B cell (primary cell): Measurements from ENCODE around the gene C4BPA. TPM values are rescaled to one million over a fixed set of nuclear protein-coding genes. Genes with fewer than 3 reads are reported as not detected.

Experiments used
- ATAC-seq: fragments of 200-7000 bp; cut with Tn5 transposase; one replicate; pipeline ENCODE4 v1.10.0; 2021; ENCODE audit warnings: low read depth, mild to moderate bottlenecking, moderate number of reproducible peaks, moderate library complexity
- CTCF ChIA-PET: fragments of 350-600 bp; sonication (Branson Sonifier 250); formaldehyde crosslinking; loops from one replicate; lab custom pipeline; 2021; ENCODE audit warnings: antibody characterized with exemption, inconsistent platforms; lab: Charles Lee
- POLR2A ChIA-PET: fragments of 350-600 bp; sonication (Branson Sonifier 250); formaldehyde crosslinking; loops from one replicate; lab custom pipeline; 2021; ENCODE audit warnings: antibody characterized with exemption; lab: Charles Lee
- DNase-seq: peaks from one replicate; pipeline ENCODE4 v3.0.0; 2013
- H2AFZ ChIP-seq: 2 replicates; pipeline ENCODE4 v1.6.1; 2012; ENCODE audit warnings: mild to moderate bottlenecking, low read depth, low read length; ENCODE audit not compliant: insufficient read depth, poor library complexity, severe bottlenecking
- H3K27ac ChIP-seq, 2 donors: 1 replicate in 1 of 2; 2 replicates in 1 of 2; pipeline ENCODE4 v1.5.1; 2012 to 2013; ENCODE audit warnings: low read length in 2 of 2, mild to moderate bottlenecking in 2 of 2, moderate library complexity in 1 of 2
- H3K27me3 ChIP-seq, 4 experiments: fragments of 200-600 bp in 1 of 4; sonication (generic) in 1 of 4; replicated peaks in 1 of 4; 1 replicate in 2 of 4; 2 replicates in 2 of 4; pipeline versions ENCODE4 v1.6.1 to v1.7.0; 2013 to 2016; ENCODE audit warnings: low read length in 3 of 4, mild to moderate bottlenecking in 2 of 4, mixed read lengths in 1 of 4, moderate library complexity in 1 of 4; ENCODE audit not compliant: insufficient read depth in 4 of 4, control insufficient read depth in 3 of 4; ENCODE audit errors: control extremely low read depth in 1 of 4
- H3K36me3 ChIP-seq, 2 experiments: replicated peaks in 1 of 2; 1 replicate in 1 of 2; 2 replicates in 1 of 2; pipeline versions ENCODE4 v1.6.1 to v1.7.1; 2013; ENCODE audit warnings: low read length in 1 of 2; ENCODE audit not compliant: insufficient read depth in 2 of 2, control insufficient read depth in 1 of 2; ENCODE audit errors: control extremely low read depth in 1 of 2, extremely low read depth in 1 of 2
- H3K4me1 ChIP-seq, 2 donors: fragments of 200-600 bp in 1 of 2; sonication (generic) in 1 of 2; 1 replicate in 1 of 2; 2 replicates in 1 of 2; pipeline versions ENCODE4 v1.5.1 to v1.6.1; 2013 to 2017; ENCODE audit warnings: low read length in 2 of 2; ENCODE audit not compliant: control insufficient read depth in 2 of 2, insufficient read depth in 2 of 2
- H3K4me2 ChIP-seq: replicated peaks from 2 replicates; pipeline ENCODE3; 2012; ENCODE audit warnings: mild to moderate bottlenecking, low read depth, low read length; ENCODE audit not compliant: poor library complexity, severe bottlenecking
- H3K4me3 ChIP-seq, 5 experiments: fragments of 200-600 bp in 1 of 5; sonication (generic) in 1 of 5; 1 replicate in 3 of 5; 2 replicates in 2 of 5; pipeline versions ENCODE4 v1.5.1 to v1.7.0; 2011 to 2016; ENCODE audit warnings: low read length in 4 of 5, mild to moderate bottlenecking in 4 of 5, low read depth in 2 of 5, control low read depth in 1 of 5, moderate library complexity in 1 of 5; ENCODE audit not compliant: insufficient read depth in 1 of 5; ENCODE audit errors: control extremely low read depth in 1 of 5, extremely low read depth in 1 of 5
- H3K79me2 ChIP-seq: fragments of 200-600 bp; sonication (generic); one replicate; pipeline ENCODE4 v1.6.0; 2016; ENCODE audit warnings: low read length; ENCODE audit not compliant: control insufficient read depth, insufficient read depth
- H3K9ac ChIP-seq: fragments of 200-600 bp; sonication (generic); 2 replicates; pipeline ENCODE4 v1.6.1; 2017; ENCODE audit warnings: mild to moderate bottlenecking, low read length, moderate library complexity
- H3K9me3 ChIP-seq, 3 donors: one replicate each; pipeline versions ENCODE4 v1.6.1 to v1.7.1; 2013; ENCODE audit warnings: low read length in 2 of 3; ENCODE audit not compliant: control insufficient read depth in 2 of 3, insufficient read depth in 1 of 3; ENCODE audit errors: control extremely low read depth in 1 of 3
- H4K20me1 ChIP-seq: 2 replicates; pipeline ENCODE4 v1.6.0; 2012; ENCODE audit warnings: mild to moderate bottlenecking, low read length; ENCODE audit not compliant: insufficient read depth, control insufficient read depth, poor library complexity, severe bottlenecking
- H3K27ac Mint-ChIP-seq: one replicate; pipeline ENCODE4 v1.8.0; 2021; ENCODE audit warnings: mixed read lengths
- H3K27me3 Mint-ChIP-seq: one replicate; pipeline ENCODE4 v1.8.0; 2021; ENCODE audit warnings: mixed read lengths
- H3K4me1 Mint-ChIP-seq: one replicate; pipeline ENCODE4 v1.8.0; 2021; ENCODE audit warnings: mixed read lengths
- H3K4me3 Mint-ChIP-seq: one replicate; pipeline ENCODE4 v1.8.0; 2021; ENCODE audit warnings: mixed read lengths
- H3K9me3 Mint-ChIP-seq: one replicate; pipeline ENCODE4 v1.8.0; 2022; ENCODE audit warnings: mixed read lengths; ENCODE audit not compliant: insufficient read depth
- EZH2 ChIP-seq: IDR thresholded peaks from 2 replicates; pipeline ENCODE4 v1.6.1; 2012; ENCODE audit warnings: borderline replicate concordance, low read depth, mild to moderate bottlenecking, moderate library complexity, low read length; ENCODE audit not compliant: insufficient read depth, poor library complexity, severe bottlenecking
- WGBS: methylation state at CpG from one replicate; pipeline ENCODE4 v1.1.5; 2013; ENCODE audit warnings: missing lambda C conversion rate; ENCODE audit not compliant: insufficient coverage; 5-methylcytosine and 5-hydroxymethylcytosine counted together
- intact Hi-C: fragments of 100-400 bp; cut with micrococcal nuclease; formaldehyde crosslinking; loops from one replicate; pipeline ENCODE4 v1.10.0; 2022
- polyA plus RNA-seq: library from polyadenylated mRNA; depleted of rRNA; stranded (reverse); fragments of >200 nt; gene quantifications from 2 replicates; pipeline ENCODE4 v1.2.3, GENCODE V29; 2012
- total RNA-seq, 2 donors: library from RNA; stranded (reverse); fragments of 120-200 nt in 1 of 2; gene quantifications; 1 replicate in 1 of 2; 2 replicates in 1 of 2; pipeline versions ENCODE4 v1.2.3 to v1.2.4, GENCODE V29; 2013 to 2022
- TF ChIP-seq, protein P1 (sequence below): fragments of 200-600 bp; IDR thresholded peaks from one replicate; pipeline ENCODE4 v1.8.0; 2022; ENCODE audit warnings: antibody characterized with exemption, mild to moderate bottlenecking

C4BPA gene
- total and polyA plus RNA-seq, 2 donors (not counting 1 experiment from before 2014, with no cell fraction given) = not detected

DNA sequence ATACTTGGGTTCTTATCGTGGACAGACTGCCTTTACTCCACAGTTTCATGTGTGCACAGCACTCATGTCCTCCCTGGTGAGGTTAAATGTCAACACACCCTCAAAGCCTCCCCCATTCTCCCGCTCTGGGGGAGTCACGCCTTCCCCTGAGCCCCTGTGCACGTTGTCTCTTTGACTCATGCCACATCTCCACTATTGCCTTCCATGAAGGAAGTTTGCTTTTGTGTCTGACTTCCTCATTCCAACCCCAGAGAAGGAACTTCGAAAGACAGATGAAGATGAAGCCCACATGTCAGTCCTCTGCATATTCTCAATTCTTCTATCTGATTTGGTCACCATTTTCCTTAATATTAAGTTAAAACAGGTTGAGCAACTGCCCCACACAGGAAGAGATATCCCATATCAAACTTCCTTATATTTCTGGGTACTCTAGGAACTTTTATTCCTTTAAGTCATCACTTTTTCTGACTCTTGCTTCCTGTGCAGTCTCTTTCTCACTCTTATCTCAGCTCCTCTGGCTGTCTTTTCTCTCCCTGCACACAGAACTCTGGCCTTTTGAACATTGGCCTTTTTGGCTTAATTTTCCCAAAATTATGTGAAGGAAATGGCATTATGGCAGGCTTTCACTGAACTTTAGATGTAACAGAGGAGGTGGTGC is 41.5 kb downstream of the C4BPA start:
- no peak overlapping the region for H3K4me2 ChIP-seq
- WGBS = 69% methylated on average over 4 of the region's 5 CpGs
- DNase-seq = no peak
- H3K27ac ChIP-seq = no peak overlapping the region
- ChIA-PET CTCF (no interaction called here), POLR2A (no interaction called here)
- no peak overlapping the region for H3K27ac Mint-ChIP-seq
- no peak overlapping the region for H3K4me3 ChIP-seq
- no peak for ATAC-seq
- TF ChIP-seq, protein P1, sequence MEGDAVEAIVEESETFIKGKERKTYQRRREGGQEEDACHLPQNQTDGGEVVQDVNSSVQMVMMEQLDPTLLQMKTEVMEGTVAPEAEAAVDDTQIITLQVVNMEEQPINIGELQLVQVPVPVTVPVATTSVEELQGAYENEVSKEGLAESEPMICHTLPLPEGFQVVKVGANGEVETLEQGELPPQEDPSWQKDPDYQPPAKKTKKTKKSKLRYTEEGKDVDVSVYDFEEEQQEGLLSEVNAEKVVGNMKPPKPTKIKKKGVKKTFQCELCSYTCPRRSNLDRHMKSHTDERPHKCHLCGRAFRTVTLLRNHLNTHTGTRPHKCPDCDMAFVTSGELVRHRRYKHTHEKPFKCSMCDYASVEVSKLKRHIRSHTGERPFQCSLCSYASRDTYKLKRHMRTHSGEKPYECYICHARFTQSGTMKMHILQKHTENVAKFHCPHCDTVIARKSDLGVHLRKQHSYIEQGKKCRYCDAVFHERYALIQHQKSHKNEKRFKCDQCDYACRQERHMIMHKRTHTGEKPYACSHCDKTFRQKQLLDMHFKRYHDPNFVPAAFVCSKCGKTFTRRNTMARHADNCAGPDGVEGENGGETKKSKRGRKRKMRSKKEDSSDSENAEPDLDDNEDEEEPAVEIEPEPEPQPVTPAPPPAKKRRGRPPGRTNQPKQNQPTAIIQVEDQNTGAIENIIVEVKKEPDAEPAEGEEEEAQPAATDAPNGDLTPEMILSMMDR = no peak
- TF ChIP-seq EZH2 = no peak
- H3K4me3 Mint-ChIP-seq = no peak overlapping the region
- no peaks in the 10 kb centered on the region for H3K4me1 Mint-ChIP-seq
- no peaks in the 10 kb centered on the region for H3K9me3 ChIP-seq
- no peaks in the 10 kb centered on the region for H3K27me3 Mint-ChIP-seq
- H3K4me1 ChIP-seq = no peaks in the 10 kb centered on the region
- H3K9ac ChIP-seq = no peak overlapping the region
- intact Hi-C loops = no loop called here
- H3K27me3 ChIP-seq = no peaks in the 10 kb centered on the region
- H4K20me1 ChIP-seq = no peaks in the 10 kb centered on the region
- H3K9me3 Mint-ChIP-seq = no peaks in the 10 kb centered on the region
- no peaks in the 10 kb centered on the region for H3K36me3 ChIP-seq
- no peaks in the 10 kb centered on the region for H3K79me2 ChIP-seq
- no peak overlapping the region for H2AFZ ChIP-seq

DNA sequence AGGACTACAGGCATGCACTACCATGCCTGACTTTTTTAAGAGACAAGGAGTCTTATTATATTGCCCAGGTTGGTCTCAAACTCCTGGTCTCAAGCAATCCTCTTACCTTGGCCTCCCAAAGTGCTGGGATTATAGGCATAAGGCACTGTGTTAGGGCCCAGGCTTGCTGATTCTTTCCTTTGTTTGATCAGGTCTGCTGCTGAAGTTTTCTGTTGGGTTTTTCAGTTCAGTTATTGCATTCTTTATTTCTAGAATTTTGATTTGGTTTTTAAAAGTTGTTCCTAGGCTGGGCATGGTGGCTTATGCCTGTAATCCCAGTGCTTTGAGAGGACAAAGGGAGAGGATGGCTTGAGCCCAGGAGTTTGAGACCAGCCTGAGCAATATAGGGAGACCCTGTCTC is 47.9 kb downstream of the C4BPA start:
- Histone ChIP-seq H4K20me1 (no peaks in the 10 kb centered on the region), H3K36me3 (no peaks in the 10 kb centered on the region), H3K79me2 (no peaks in the 10 kb centered on the region), H3K9ac (no peak overlapping the region), H2AFZ (no peak overlapping the region), H3K27ac (no peak overlapping the region), H3K4me1 (no peaks in the 10 kb centered on the region), H3K4me3 (no peak overlapping the region), H3K4me2 (no peak overlapping the region), H3K27me3 (no peaks in the 10 kb centered on the region), H3K9me3 (peaks cover 0 to 13% (median 11%) of the 10 kb centered on the region in 3 donors)
- no peaks in the 10 kb centered on the region for H3K27me3 Mint-ChIP-seq
- H3K9me3 Mint-ChIP-seq = peaks cover 9% of the 10 kb centered on the region
- ChIA-PET POLR2A (no interaction called here), CTCF (no interaction called here)
- ATAC-seq = no peak
- TF ChIP-seq EZH2 = no peak
- TF ChIP-seq, protein P1 = no peak
- no peak overlapping the region for H3K4me3 Mint-ChIP-seq
- DNase-seq = no peak
- no peak overlapping the region for H3K27ac Mint-ChIP-seq
- intact Hi-C loops = no loop called here
- no peaks in the 10 kb centered on the region for H3K4me1 Mint-ChIP-seq
